GM18909 (cell line): ENCODE results near the gene USP24.

Source experiments
- ATAC-seq: cut with Tn5 transposase; IDR thresholded peaks from one replicate; pipeline ENCODE4 v1.9.1; 2021; ENCODE audit warnings: mild to moderate bottlenecking; ENCODE audit not compliant: unreplicated experiment, poor library complexity

USP24 gene

DNA sequence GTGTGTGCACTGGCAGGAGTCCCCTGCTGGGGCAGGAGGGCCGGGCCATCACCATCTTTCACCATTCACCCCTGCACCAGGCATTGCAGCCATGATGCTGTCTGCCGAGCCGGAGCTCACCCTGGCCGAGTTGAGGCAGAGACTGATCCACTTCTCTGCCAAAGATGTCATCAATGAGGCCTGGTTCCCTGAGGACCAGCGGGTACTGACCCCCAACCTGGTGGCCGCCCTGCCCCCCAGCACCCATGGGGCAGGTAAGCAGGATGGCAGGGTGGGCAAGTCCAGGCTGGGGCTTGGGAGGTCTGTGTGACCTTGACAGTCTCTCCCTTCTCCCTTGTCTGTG, 157.2 kb downstream of the USP24 start:
- ATAC-seq: no peak

DNA sequence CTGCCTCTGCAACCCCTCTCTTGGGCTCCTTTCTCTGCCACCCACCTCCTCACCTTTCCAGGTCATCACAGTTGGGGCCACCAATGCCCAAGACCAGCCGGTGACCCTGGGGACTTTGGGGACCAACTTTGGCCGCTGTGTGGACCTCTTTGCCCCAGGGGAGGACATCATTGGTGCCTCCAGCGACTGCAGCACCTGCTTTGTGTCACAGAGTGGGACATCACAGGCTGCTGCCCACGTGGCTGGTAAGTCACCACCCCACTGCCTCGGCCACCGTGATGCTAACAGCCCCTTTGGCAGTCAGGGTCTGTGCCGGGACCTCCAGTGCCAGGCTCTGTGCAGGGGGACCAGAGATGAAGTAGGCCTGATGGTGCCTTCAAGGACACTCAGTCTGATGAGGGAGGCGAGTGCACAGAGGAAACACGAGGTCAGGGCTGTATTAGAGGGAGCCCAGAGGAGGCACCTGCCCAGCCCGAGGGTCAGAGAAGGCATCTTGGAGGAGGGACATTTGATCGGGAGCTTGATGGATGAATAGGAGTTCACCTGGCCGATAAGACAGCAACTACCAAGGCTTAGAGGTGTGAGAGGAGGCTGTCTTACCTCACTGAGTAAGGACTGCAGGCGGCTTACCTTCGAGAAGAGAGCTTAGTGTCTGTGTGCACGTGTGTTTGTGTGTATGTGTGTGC, 157.8 kb downstream of the USP24 start:
- no peak for ATAC-seq

DNA sequence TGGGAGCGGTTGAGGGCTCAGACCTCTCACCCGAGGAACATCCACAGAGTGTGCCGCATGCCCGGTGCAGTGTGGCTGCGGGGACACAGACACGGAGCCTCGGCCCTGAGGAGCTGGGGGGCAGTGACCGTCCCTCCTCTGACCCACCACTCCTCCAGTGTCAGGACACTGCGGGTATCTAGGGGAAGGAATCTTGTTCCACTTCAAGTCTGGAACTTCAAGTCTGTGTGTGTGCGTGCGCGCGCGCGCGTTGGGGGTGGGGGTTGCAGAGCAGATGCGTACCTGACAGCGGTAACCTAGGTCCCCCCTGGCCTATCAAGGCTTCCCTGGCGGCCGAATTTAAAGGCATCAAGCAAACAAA, 158.6 kb downstream of the USP24 start:
- ATAC-seq: no peak

DNA sequence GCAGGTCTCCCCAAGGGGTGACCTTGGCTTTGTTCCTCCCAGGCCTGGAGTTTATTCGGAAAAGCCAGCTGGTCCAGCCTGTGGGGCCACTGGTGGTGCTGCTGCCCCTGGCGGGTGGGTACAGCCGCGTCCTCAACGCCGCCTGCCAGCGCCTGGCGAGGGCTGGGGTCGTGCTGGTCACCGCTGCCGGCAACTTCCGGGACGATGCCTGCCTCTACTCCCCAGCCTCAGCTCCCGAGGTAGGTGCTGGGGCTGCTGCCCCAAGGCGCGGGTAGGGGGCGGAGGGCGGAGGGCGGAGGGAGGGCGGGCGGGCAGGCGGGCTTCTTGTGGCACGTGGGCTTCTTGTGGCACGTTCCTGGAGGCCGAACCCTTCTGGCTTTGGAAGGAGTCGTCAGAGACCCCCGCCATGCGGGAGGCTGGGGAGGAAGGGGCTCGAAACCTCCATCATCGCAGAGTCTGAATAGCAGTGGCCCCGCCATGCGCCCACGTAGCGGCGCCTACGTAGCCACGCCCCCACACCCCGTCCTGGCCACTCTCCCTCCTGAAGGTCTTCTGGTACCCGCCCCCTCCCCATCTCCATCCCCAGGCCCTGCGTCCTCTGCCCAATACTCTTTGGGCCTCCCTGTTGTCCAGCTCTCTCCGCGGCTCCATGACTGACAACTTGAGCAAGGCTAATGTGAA, 159.1 kb downstream of the USP24 start:
- no peak for ATAC-seq

DNA sequence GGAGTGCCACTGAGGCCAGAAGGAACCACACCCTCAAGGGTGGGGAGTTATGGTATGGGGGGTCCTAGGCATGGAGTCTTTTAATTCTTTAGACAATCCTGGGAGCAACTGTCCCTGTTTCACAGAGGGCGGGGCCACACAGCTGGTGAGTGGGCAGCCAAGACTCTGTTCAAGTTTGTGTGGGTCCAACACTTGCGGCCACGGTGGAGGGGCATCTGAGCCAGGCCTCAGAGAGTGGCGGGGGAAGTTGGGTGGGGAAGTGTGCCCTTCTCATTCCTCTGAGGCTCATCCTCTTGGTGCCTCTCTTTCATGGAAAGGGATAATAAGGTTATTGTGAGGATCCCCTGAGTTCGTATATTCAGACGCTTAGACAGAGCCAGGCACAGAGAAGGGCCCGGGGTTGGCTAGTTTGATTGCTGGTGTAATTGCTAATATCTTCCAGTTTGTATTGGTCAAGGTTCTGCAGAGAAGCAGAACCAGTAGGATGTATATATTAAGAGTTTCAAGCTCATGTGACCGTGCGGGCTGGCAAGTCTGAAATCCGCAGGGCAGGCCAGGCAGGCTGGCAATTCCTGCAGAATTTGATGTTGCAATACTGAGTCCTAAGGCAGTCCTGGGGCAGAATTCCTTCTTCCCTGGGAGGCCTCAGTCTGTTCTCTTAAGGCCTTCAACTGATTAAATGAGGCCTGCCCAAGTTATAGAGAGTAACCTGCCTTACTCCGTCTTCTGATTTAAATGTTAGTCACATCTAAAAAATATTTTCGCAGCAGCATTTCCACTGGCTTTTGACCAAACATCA, 159.9 kb downstream of the USP24 start:
- ATAC-seq: no peak

DNA sequence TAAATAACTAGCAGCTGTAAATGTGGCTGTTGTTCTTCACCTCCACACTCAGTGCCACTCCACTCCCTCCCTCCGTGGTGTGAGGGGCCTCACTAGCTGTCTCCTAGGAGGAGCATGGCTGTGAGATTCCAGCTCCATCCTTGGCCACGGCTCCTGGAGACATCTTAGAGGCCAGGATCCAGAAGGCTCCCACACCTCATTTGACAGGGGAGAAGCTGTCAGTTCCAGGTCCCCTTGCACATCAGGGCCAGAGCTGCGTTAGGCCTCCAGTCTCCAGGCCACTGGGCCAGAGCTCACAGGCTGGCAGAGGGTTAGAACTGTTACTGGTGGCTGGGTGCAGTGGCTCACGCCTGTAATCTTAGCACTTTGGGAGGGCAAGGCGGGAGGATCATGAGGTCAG, 160.8 kb downstream of the USP24 start:
- ATAC-seq: no peak

DNA sequence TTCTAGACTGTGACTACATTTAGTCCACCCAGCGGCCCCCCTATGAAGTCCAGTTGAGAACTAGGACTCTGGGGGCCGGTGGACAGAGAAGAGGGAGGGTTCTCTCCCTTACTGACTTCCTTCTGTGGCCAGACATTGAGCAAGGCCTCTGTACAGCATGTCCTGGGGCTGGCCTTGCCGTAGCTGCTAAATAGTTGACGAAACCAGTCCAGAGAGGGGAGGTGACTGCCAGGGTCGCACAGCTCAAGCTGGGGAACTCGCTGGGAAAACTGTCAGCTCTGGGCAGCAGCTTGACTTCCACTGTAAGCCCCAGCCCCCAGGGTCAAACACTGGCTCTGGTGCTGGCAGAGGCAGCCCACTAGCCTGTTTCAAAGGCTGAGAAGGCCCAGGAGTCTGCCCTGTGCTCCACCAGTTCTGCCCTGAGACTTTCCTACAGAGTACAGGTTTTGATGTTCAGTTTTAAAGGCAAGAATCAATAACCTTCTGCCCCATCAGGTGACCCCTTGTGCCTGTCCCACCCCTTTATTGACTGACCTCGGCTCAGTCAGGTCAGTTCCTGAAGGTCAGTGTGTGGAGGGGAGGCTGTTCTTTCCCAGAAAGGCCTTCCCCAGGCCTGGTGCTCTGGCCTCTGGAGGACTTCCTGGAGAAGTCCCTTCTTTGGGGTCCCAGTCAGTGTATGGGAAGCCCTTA, 161.8 kb downstream of the USP24 start:
- no peak for ATAC-seq

DNA sequence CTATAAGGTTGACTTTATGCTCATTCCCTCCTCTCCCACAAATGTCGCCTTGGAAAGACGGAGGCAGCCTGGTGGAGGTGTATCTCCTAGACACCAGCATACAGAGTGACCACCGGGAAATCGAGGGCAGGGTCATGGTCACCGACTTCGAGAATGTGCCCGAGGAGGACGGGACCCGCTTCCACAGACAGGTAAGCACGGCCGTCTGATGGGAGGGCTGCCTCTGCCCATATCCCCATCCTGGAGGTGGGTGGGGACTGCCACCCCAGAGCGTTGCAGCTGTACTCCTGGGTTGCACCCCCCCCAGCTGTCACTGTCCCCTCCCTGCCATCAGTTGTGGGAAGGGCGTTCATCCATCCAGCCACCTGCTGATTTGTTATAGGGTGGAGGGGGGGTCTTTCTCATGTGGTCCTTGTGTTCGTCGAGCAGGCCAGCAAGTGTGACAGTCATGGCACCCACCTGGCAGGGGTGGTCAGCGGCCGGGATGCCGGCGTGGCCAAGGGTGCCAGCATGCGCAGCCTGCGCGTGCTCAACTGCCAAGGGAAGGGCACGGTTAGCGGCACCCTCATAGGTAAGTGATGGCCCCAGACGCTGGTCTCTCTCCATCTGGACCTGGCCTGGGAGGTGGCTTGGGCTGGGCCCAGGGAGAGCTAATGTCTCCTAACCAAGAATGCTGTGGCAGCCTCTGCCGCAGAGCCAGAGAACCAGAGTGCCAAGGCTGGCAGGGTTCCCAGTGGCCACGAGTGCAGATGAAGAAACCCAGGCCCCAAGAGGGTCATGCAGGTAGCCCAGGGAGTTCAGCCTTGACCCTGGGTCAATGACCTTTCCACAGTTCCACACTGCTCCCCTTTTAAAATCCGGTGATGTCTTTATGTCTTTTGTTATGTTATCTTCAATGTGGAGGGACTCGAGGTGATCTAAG, 162.7 kb downstream of the USP24 start:
- no peak for ATAC-seq

DNA sequence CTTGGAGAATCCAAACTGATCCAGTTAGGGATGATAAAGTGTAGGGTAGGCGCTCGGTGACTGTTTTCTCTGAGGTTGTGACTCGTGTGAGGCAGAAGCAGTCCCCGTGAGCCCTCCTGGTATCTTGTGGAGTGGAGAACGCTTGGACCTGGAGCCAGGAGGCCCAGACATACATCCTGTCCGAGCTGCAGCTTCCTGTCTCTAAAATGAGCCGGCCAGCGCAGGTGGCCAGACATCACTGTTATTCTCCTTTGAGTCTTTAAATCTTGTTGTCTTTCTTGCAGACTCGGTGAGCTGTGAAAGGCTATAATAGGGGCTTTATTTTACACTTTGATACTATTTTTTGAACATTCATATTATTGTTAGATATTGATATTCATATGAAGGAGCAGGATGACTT, 163.5 kb downstream of the USP24 start:
- ATAC-seq: no peak

DNA sequence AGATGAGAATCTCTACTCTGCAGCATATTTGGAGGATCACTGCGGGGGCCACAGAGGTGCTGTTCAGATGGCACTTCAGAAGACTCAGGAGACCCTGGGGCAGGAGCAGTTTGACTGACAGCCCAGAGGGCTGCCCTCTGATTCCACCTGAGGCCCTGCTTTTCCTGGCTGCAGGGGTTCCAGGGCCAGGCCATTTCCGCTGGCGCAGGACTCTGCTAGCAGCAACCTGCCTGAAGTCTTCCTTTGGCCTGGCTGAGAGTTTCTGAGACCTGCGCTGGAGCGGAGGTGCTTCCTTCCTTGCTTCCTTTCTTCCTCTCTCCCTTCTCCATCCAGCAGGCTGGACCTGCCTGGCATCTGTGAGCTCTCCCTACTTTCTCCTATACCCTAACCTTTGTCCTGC, 164.0 kb downstream of the USP24 start:
- no peak for ATAC-seq

DNA sequence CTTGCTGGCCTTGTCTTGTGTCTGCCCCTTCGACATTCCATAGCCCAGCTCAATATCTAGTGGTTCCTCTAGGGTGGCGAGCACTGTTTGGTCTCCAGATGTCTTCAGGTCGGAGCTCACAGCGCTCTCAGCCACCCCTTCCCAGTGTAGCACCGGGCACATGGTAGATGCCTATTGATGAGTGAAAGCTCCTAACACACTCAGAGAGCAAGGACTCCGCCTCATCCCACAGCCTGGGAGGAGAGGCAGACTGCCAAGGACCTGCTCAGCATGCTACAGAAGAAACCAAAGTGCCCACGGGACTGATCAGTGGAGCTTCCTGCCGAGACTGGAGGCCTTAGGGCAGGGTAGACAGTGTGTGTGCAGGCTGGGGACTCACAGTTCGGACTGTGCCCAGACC, 164.9 kb downstream of the USP24 start:
- no peak for ATAC-seq

DNA sequence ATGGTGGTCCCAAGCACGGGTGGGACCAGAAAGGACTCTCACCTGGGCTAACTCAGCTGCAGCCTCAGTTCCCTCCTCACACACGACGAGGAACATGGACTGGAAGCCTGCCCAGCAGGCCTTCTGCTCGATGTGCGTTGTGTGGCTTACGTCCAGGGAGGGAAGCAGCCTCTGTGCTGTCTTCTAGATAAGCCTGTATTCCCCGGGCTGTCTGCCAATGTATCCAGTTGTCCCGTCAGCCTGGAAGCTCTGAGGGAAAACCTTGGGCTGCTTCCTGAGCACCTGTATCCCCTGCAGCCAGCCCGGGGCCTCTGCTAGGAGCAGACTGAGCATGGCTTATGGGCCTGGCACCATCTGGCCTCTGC, 165.3 kb downstream of the USP24 start:
- ATAC-seq: no peak

DNA sequence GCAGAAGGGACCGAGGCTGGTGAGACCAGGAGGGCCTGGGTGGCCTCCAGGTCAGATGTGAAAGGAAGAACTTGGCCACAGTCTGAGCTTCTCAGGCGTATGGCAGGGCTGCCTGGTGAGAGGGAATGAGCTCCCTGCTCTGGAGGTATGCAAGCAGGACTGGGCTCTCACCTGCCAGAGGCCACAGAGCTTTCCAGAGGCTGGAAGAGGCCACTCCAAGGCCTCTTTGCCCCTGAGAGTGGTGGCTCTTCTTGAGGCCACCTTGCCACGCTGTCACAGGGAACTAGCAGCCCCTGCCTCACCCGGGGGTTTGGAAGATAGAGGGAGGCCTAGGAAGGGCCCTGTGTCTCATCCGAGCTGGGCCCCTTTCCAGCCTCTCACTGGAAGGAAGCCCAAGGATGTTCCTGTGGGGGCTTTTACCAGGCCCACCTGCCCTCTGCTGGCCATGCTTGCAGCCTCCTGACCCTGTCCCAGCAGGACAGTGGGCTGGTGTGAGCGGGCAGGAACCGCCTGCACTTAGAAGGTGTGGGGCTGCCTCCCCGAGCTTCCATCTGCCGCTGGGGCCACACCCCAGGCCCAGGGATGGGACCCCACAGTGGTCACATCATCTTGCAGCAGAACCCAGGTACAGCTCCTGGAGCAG, 165.8 kb downstream of the USP24 start:
- no peak for ATAC-seq

DNA sequence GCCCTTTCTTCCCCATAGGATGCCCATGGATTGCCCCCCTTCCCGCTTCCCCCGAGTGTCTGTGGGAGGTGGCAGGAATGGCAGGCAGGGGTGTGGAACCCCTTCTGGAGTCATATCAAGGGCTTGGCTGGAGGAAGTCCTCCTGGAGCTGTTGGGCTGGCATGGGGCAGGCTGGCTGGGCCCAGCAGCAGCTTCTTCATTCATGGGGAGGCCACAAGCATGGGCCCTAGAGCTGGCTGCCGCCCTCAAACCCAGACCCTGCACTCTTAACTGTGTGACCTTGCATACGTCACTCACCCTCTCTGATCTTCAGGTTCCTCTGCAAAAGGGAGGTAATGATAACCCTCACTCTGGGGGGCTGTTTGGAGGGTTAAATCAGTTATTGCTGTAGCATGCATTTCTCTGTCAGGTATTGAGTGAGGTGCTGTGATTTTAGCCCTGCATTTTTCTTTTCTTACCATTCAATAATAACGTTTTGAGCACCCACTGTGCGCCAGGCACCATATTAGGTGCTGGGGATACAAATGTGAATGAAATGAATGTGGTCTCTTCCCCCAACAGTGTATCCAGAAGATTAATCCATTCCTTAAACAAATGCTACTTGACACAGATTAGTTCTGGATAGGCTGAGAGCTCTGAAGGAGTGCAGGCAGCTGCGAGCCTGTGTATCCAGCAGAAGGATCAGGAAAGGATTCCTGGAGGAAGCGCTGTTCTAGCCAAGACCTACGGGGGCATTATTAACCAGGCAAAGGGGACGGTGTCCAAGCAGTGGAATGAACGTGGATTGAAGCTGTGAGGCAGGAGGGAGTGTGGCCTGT, 166.5 kb downstream of the USP24 start:
- no peak for ATAC-seq

DNA sequence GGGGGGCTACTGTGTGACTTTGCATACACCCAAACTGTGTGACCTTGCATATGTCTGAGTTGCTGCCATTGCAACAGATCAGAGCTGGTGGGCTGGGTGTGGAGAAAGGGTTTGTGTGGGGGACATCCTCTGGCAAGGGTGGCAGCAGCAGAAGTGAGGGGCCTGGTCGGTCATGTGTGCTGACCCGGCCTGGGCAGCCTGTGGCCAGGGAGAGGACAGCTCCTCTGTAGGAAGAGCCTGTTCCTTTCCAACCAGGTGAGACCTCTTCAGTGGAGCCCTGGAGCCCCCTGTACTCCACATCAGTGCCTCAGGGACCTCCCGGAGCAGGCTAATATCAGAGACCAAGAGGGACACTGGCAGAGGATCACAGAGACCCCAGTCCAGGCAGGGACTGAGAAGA, 167.6 kb downstream of the USP24 start:
- no peak for ATAC-seq

DNA sequence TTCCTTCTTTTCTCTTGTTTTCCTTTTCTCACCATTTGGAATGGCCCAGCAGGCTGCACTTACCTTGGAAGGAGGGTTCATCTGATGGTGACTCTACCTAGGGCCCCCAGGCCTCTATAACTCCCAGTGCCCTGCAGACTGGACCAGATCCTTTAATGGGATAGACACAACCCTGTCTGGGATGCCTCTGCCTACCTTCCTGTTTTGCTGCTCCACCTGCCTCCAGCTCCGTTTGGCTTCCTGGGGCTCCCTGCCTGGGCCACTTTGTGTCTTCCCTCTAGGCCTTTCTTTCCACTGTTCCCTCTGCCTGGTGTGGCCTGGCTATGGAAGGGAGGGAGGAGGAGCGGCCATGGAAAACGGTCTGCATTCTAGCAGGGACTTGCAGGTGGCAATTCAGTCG, 168.3 kb downstream of the USP24 start:
- ATAC-seq: no peak

DNA sequence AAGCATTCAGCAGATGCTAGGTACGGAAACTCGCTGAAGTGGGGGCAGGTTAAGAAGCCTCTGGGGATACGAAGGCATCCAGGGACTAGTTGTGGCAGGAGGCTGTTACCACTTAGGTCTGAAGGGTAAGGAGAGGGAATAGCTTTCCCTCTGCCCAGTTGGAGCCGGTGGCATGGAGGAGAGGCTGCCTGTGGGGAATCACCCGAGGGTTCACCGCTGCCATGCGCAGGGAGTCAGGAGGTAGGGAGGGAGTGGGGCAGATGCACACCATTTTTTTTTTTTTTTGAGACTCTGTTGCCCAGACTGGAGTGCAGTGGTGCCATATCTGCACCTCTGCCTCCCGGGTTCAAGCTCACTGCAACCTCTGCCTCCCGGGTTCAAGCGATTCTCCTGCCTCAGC, 169.7 kb downstream of the USP24 start:
- ATAC-seq: no peak

DNA sequence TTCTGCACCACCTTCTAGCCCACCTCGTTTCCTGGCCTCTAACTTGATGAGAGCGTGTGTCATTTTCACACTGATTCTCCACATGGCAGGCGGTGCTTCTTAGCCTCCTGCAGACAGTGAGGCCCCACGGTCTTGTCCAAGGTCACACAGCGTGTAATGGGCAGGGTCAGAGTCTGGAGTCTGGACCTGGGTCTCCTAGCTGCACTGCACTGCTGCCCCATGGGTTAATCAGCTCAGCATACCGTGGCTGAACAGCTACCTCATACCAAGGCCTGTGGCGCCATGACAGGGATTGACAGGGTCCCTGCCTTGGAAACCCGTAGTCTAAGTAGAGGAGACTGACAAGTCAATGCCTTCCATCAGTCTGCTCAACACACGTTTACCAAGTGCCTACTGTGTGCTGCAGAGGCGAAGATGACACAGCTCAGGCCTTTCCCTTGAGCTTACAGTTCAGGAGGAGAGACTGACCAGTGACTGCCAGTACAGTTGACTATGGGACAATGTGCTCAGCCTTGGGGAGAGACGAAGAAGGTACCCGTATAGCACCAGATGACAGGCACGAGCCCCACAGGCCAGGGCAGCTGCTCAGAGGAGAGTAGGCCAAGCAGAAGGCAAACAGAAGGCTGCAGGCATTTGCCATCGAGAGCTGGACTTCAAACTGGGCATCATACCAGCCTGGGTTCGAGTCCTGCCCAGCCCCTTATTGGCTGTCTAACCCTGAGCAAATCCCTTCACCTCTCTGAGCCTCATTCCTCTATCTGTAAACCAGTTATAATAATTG, 170.4 kb downstream of the USP24 start:
- no peak for ATAC-seq
